GM12878 (cell line): ENCODE measurements around the gene GRN. TPM values are rescaled to one million over a fixed set of nuclear protein-coding genes. Genes with fewer than 3 reads are reported as not detected.

ENCODE experiments used
- ATAC-seq: fragments of 200-7000 bp; cut with Tn5 transposase; 3 replicates; pipeline ENCODE4 v1.9.1; 2020; ENCODE audit warnings: mild to moderate bottlenecking, moderate library complexity
- BruUV-seq: library from RNA; stranded (reverse); fragments of 400-500 nt; replicated peaks from 2 replicates; lab custom pipeline; 2021; lab: Mats Ljungman, UMichigan
- CTCF ChIA-PET: fragments of 300-600 bp; sonication (Branson Sonifier 250); formaldehyde crosslinking; extraction: SDS; loops from one replicate; lab custom pipeline; 2021; ENCODE audit warnings: inconsistent platforms; lab: Yijun Ruan, JAX
- POLR2A ChIA-PET: fragments of 350-600 bp; formaldehyde crosslinking; extraction: SDS; loops from one replicate; lab custom pipeline; 2021; ENCODE audit warnings: inconsistent platforms; lab: Charles Lee
- RAD21 ChIA-PET: fragments of 300-600 bp; sonication (Branson Sonifier 250); formaldehyde crosslinking; loops from one replicate; lab custom pipeline; 2023; ENCODE audit warnings: antibody characterized with exemption; ENCODE audit not compliant: unreplicated experiment; lab: Charles Lee
- SMC1A ChIA-PET: fragments of 300-600 bp; sonication (Branson Sonifier 250); formaldehyde crosslinking; loops from one replicate; lab custom pipeline; 2023; ENCODE audit not compliant: unreplicated experiment, uncharacterized antibody; lab: Charles Lee
- DNase-seq: peaks from one replicate; pipeline ENCODE4 v3.0.0-alpha.2; 2011; ENCODE audit warnings: low read depth, low spot score
- FAIRE-seq: peaks from 3 replicates; lab custom pipeline; 2011; peaks lifted over from hg19 to GRCh38; lab: Jason Lieb, UNC
- H2AFZ ChIP-seq: 2 replicates; pipeline ENCODE4 v1.6.0; 2011; ENCODE audit warnings: low read depth, low read length, control low read depth; ENCODE audit not compliant: control insufficient read depth
- H3K27ac ChIP-seq: 2 replicates; pipeline ENCODE4 v1.5.1; 2011; ENCODE audit warnings: control low read depth; ENCODE audit not compliant: control insufficient read depth, insufficient read depth
- H3K27me3 ChIP-seq, 2 experiments: replicated peaks in 1 of 2; 2 replicates each; pipeline versions ENCODE4 v1.6.0 to v1.6.1; 2011; ENCODE audit warnings: low read length in 1 of 2; ENCODE audit not compliant: control insufficient read depth in 2 of 2, insufficient read depth in 2 of 2
- H3K36me3 ChIP-seq, 2 experiments: 2 replicates each; pipeline ENCODE4 v1.5.1; 2011; ENCODE audit warnings: low read length in 1 of 2; ENCODE audit not compliant: control insufficient read depth in 2 of 2, insufficient read depth in 2 of 2
- H3K4me1 ChIP-seq: 2 replicates; pipeline ENCODE4 v1.6.1; 2011; ENCODE audit warnings: mild to moderate bottlenecking, low read length, moderate library complexity, mixed read lengths; ENCODE audit not compliant: control insufficient read depth, insufficient read depth
- H3K4me2 ChIP-seq: 2 replicates; pipeline ENCODE4 v1.6.0; 2011; ENCODE audit warnings: control low read depth; ENCODE audit not compliant: control insufficient read depth, insufficient read depth
- H3K4me3 ChIP-seq: fragments of 200-600 bp; sonication (generic); 2 replicates; pipeline ENCODE4 v1.5.1; 2016
- H3K79me2 ChIP-seq: 2 replicates; pipeline ENCODE4 v1.6.0; 2011; ENCODE audit warnings: low read length; ENCODE audit not compliant: control insufficient read depth, insufficient read depth
- H3K9ac ChIP-seq: 2 replicates; pipeline ENCODE4 v1.8.0; 2011; ENCODE audit warnings: low read length, control low read depth, mixed read lengths; ENCODE audit not compliant: control insufficient read depth, insufficient read depth
- H3K9me3 ChIP-seq: replicated peaks from 3 replicates; pipeline ENCODE4 v1.5.1; 2011; ENCODE audit warnings: mild to moderate bottlenecking, low read length; ENCODE audit not compliant: control insufficient read depth, insufficient read depth
- H4K20me1 ChIP-seq: 2 replicates; pipeline ENCODE4 v1.6.0; 2011; ENCODE audit not compliant: control insufficient read depth, insufficient read depth
- BMI1 ChIP-seq: fragments of 450-650 bp; IDR thresholded peaks from 2 replicates; pipeline ENCODE4 v1.6.1; 2016; ENCODE audit warnings: mild to moderate bottlenecking, moderate library complexity, borderline replicate concordance
- EED ChIP-seq: sonication (generic); IDR thresholded peaks from 2 replicates; pipeline ENCODE4 v1.6.1; 2016; ENCODE audit warnings: antibody characterized with exemption, low read depth
- FOXK2 ChIP-seq: fragments of 450-650 bp; IDR thresholded peaks from 2 replicates; pipeline ENCODE4 v1.6.1; 2017; ENCODE audit warnings: mild to moderate bottlenecking, moderate library complexity
- NBN ChIP-seq: fragments of 450-650 bp; IDR thresholded peaks from 2 replicates; pipeline ENCODE4 v1.6.1; 2016
- SRF ChIP-seq, 2 experiments: IDR thresholded peaks; 2 replicates each; pipeline ENCODE4 v1.6.1; 2011; ENCODE audit warnings: low read depth in 2 of 2, low read length in 2 of 2, mild to moderate bottlenecking in 1 of 2, moderate library complexity in 1 of 2
- TAF1 ChIP-seq: IDR thresholded peaks from 2 replicates; pipeline ENCODE4 v1.6.1; 2011; ENCODE audit warnings: mild to moderate bottlenecking, low read depth, low read length, borderline replicate concordance
- TARDBP ChIP-seq: IDR thresholded peaks from 2 replicates; pipeline ENCODE4 v1.6.1; 2016; ENCODE audit warnings: borderline replicate concordance
- USF1 ChIP-seq: IDR thresholded peaks from 2 replicates; pipeline ENCODE4 v1.6.1; 2011; ENCODE audit warnings: borderline replicate concordance, low read depth, mild to moderate bottlenecking, moderate library complexity, mixed read lengths, low read length; ENCODE audit not compliant: insufficient read depth; ENCODE audit errors: extremely low read length
- WRNIP1 ChIP-seq: IDR thresholded peaks from 2 replicates; pipeline ENCODE4 v1.6.1; 2011; ENCODE audit warnings: low read depth, low read length, improper control_type of control experiment, borderline replicate concordance
- ZNF592 ChIP-seq: fragments of 450-650 bp; IDR thresholded peaks from 2 replicates; pipeline ENCODE4 v1.6.1; 2017; ENCODE audit warnings: mild to moderate bottlenecking, moderate library complexity
- WGBS: methylation state at CpG from one replicate; pipeline ENCODE4 v1.1.6; 2016; ENCODE audit warnings: low lambda C conversion rate; ENCODE audit not compliant: insufficient replicate concordance, insufficient coverage; ENCODE audit errors: missing lambda C conversion rate; 5-methylcytosine and 5-hydroxymethylcytosine counted together
- in situ Hi-C: fragments of 300-500 bp; cut with MboI; formaldehyde crosslinking; loops from 9 replicates; pipeline ENCODE4 v1.14.3; 2018; ENCODE audit warnings: mixed read lengths
- intact Hi-C: fragments of 100-400 bp; cut with micrococcal nuclease; formaldehyde crosslinking; loops from one replicate; pipeline ENCODE4 v1.14.2; 2022; ENCODE audit not compliant: unreplicated experiment
- polyA plus RNA-seq, 11 experiments: library from polyadenylated mRNA; depleted of rRNA in 4 of 11; unstranded in 6 of 11; stranded (reverse) in 5 of 11; fragments of >200 nt; fragmentation: Nextera tagmentation in 4 of 11; fragmentation: Illumina TruSeq in 1 of 11; extraction: Ambion mirVana in 4 of 11; extraction: Trizol in 1 of 11; gene quantifications; 1 replicate in 1 of 11; 2 replicates in 10 of 11; pipeline versions ENCODE4 v1.2.1 to v1.2.3, GENCODE V29; 2011 to 2016; ENCODE audit warnings: inconsistent platforms in 2 of 11, missing spikeins in 2 of 11, low read depth in 1 of 11
- total RNA-seq, 4 experiments: library from RNA; depleted of rRNA in 3 of 4; stranded (reverse); fragments of >200 nt in 3 of 4; fragmentation: Illumina TruSeq in 1 of 4; extraction: Trizol in 1 of 4; gene quantifications; 2 replicates each; pipeline versions ENCODE4 v1.2.1 to v1.2.3, GENCODE V29; 2013 to 2021

GRN gene
- total and polyA plus RNA-seq, 10 of the 15 experiments (the other 5 are each of a cell fraction or from before 2014, with no cell fraction given): 22.3 to 389 (median 139) TPM

GRCh38 chr17:44360826-44361225, 15.7 kb downstream of the GRN start:
- H3K9me3 ChIP-seq: no peaks in the 10 kb centered on the region
- no peak overlapping the region for H3K4me3 ChIP-seq
- FAIRE-seq (no peak), DNase-seq (no peak)
- peaks cover 0 to 2% of the 10 kb centered on the region in 2 experiments; a peak in 2 of 4 replicates for H3K27me3 ChIP-seq
- ChIA-PET CTCF (interaction anchor here (1.3 kb wide), 1 partner anchor 10 kb away, joined by 3 read pairs; no protein-coding TSS in a partner anchor), SMC1A (interaction anchor here (0.8 kb wide), 1 partner anchor 154 kb away, joined by 3 read pairs; no protein-coding TSS in a partner anchor), RAD21 (no interaction called here)
- no peak overlapping the region for H2AFZ ChIP-seq
- in situ Hi-C loops: no loop called here
- H3K4me2 ChIP-seq: no peak overlapping the region
- WGBS: 8% methylated on average over 5 of the region's 5 CpGs
- H3K36me3 ChIP-seq: no peaks in the 10 kb centered on the region
- H3K27ac ChIP-seq: no peak overlapping the region
- no peaks in the 10 kb centered on the region for H4K20me1 ChIP-seq
- no peak overlapping the region for H3K9ac ChIP-seq
- TF ChIP-seq BMI1 (peak; percentile 23; the same call in 1 of the 2 replicates), EED (no peak), WRNIP1 (no peak)
- TF ChIP-seq, all 136 proteins: peak for 1
- no peaks in the 10 kb centered on the region for H3K4me1 ChIP-seq
- intact Hi-C loops: no loop called here
- H3K79me2 ChIP-seq: no peaks in the 10 kb centered on the region
- BruUV-seq: no TSS peak
- POLR2A ChIA-PET: interaction anchor here (0.6 kb wide), 1 partner anchor 250 kb away, joined by 4 read pairs; no protein-coding TSS in a partner anchor
- no peak for ATAC-seq

- Histone ChIP-seq H3K4me2 (no peak overlapping the region), H3K36me3 (no peaks in the 10 kb centered on the region), H4K20me1 (no peaks in the 10 kb centered on the region), H3K4me1 (no peaks in the 10 kb centered on the region), H3K79me2 (no peaks in the 10 kb centered on the region), H3K4me3 (no peak overlapping the region), H3K9ac (no peak overlapping the region), H3K27me3 (peaks cover 0 to 2% of the 10 kb centered on the region in 2 experiments; a peak in 2 of 4 replicates), H3K9me3 (no peaks in the 10 kb centered on the region), H2AFZ (no peak overlapping the region), H3K27ac (no peak overlapping the region)
- FAIRE-seq: no peak
- POLR2A ChIA-PET: interaction anchor here (0.6 to 1.5 kb wide), 4 partner anchors 35 to 251 kb away, joined by 3 to 5 read pairs (median 4); no protein-coding TSS in a partner anchor
- SMC1A ChIA-PET: no interaction called here
- intact Hi-C loops (no loop called here), in situ Hi-C loops (no loop called here)
- ATAC-seq: no peak
- WGBS: 39% methylated on average over 11 of the region's 11 CpGs
- CTCF ChIA-PET: interaction anchor here (1.1 to 2.2 kb wide), 4 partner anchors 11 to 561 kb away, joined by 3 to 9 read pairs (median 4); no protein-coding TSS in a partner anchor
- RAD21 ChIA-PET: interaction anchor here (1.5 kb wide), 1 partner anchor 152 kb away, joined by 3 read pairs; no protein-coding TSS in a partner anchor
- no peak for DNase-seq
- no TSS peak for BruUV-seq
- TF ChIP-seq FOXK2: no peak
- no peak for TF ChIP-seq TAF1
- TF ChIP-seq SRF (IDR thresholded peaks at IDR 0.05; ENCODE audit: low read depth in 2 of 2, low read length in 2 of 2): no peak
- no peak for TF ChIP-seq USF1
- TF ChIP-seq TARDBP: no peak
- no peak for TF ChIP-seq ZNF592
- TF ChIP-seq NBN: no peak
Observed at GRCh38 chr17:44361292-44362260, 16.5 kb downstream of the GRN start.
